Activated effector memory CD4-positive, alpha-beta T cell treated with Interleukin-2 at 50 U/mL for 16 hours (primary cell): ENCODE data around the gene ZNF138.
"Not testable (repeated sequence)": the region's sequence is repeated elsewhere in the genome, so short reads cannot be mapped to it uniquely, and the experiment has no call there.

Experiments used
- DNase-seq: peaks from one replicate; pipeline ENCODE4 v3.0.0-alpha.2; 2020

ZNF138 gene

DNA sequence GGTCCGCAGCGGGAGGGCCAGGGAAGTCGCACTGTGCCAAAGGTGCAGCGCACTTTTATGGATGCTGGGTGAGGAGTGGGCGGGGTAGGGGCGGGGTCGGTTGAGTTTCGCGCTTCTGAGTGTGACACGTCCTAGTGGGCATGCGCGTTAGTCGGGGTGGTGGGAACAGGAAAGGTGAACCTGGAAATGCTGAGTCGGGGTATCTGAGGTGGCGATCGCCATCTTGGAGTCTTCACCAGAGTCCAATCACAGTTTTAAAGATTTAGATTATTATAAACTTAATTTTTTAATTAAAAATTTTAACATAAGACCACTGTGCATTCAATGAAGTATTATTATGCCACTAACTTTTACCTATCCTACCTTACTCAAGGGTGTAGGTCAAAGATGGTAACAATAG lies 45.7 kb downstream of the ZNF138 start:
- no peak for DNase-seq

DNA sequence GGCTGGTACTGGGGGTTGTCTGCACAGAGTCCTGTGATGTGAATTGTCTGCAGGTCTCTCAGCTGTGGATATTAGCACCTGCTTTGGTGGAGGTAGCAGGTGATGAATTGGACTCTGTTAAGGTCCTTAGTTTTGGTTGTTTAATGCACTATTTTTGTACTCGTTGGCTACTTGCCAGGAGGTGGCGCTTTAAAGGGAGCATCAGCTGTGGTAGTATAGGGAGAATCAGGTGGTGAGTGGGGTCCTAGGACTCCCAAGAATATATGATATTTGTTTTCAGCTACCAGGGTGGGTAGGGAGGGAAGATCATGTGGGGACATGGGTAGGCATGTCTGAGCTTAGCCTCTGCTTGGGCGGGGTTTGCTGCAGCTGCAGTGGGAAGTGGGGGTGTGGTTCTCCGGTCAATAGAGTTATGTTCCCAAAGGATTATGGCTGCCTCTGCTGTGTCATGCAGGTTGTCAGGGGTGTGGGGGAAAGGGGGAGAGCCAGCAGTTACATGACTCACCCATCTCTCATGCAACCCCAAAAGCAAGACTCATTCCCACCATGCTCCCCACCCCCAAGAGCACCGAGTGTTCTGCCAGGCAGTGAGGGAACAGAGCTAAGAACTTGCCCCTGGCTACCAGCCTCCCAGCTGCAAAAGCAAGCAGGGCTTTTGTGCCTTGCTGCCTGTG lies 55.2 kb downstream of the ZNF138 start:
- no peak for DNase-seq

- DNase-seq: no peak
Observed at GRCh38 chr7:64849924-64850499, 55.8 kb downstream of the ZNF138 start.

DNA sequence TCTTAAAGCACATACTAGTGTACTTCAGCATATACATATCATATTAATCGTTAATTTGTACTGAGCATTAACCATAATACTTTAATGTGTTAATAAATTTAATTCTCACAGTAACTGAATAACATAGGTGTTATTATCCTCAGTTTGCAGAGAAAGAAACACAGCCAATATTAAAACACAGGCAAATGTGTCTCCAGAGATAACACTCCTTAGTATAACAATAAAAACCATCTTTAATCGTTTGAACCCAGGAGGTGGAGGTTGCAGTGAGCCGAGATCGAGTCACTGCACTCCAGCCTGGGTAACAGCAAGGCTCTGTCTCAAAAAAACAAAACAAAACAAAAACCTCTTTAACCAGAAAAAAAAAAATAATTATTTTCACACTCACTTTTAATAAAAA lies 59.5 kb downstream of the ZNF138 start:
- no peak for DNase-seq

DNA sequence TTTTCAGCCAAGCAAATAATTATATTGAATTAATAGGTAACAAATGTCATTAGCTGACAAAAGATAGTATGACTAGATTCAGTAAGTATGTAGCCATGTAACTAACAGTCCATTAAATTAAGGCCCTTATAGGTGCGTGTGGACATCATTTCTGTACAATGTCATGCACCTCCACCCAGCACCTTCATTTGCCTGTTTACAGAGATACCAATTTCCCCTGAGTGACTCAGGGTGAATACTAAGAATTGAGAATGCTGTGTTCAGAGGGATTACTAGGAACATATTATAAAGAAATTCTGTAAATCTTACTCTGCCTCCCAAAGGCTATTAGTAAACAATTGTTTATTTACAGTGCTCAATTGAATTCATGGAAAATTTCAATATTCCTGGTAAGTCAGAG lies 60.7 kb downstream of the ZNF138 start:
- no peak for DNase-seq

DNA sequence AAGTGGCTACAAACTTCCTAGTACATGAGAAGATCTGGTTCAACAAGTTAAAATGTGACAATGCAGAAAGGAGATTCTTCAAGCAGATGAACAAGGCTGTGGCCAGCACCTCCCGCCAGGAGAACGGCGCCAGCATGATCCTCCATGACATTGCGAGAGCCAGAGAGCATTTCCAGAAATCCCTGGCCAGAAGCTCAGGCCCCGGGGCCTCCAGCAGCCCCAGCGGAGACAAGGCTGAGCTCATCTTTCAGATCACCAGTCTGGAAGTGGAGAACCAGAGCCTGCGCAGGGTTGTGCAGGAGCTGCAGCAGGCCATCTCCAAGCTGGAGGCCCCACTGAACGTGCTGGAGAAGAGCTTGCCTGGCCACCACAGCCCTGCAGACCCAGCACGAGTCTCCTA lies 68.8 kb downstream of the ZNF138 start:
- DNase-seq: no peak

GRCh38 chr7:64863530-64863929 lies 69.3 kb downstream of the ZNF138 start:
- not testable (repeated sequence) for DNase-seq

GRCh38 chr7:64863969-64864368 lies 69.7 kb downstream of the ZNF138 start:
- DNase-seq: no peak

DNA sequence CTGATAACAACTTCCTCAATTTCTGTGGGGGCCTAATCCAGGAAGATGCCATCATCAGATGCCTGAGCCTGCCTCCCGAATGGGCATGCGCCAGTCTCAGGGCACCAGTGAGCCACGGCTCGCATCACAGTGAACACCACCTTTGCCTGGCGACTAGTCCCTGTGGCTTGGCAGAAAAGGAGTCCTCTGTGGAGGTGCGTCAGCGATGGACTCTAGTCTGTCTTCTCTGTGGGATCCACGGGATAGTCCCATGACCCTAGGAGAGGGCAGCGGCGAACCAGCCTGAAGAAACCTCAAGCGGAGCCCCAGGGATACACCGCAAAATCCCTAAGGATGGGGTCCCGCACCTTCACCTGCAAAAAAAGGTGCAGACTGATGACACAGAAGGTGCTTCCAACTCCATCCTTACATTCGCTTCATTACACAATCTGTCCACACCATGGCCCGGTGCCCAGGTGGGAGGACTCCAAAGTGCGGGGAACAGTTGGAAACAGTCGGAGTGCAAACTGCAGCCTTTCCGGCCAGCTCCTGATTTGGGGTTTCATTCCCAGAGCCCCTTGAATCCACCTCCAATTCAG lies 73.7 kb downstream of the ZNF138 start:
- no peak for DNase-seq

DNA sequence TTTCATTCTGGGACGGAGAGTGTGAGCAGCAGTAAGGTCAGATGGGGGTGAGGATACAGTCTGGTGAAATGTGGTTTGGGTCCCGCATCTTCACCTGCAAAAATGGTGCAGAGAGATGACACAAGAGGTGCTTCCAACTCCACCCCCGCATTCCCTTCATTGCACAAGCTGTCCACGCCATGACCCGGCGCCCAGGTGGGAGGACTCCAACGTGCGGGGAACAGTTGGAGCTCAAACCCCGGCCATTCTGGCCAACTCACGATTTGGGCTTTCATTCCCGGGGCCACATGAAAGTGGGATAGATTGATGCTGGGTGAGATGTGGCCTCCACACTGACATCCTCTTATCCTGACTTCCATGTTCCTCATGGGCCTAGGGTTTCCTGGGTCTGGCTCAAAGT lies 74.3 kb downstream of the ZNF138 start:
- DNase-seq: no peak

- no peak for DNase-seq
Observed at GRCh38 chr7:64869121-64869725, 75.0 kb downstream of the ZNF138 start.

GRCh38 chr7:64869912-64870562 lies 75.8 kb downstream of the ZNF138 start:
- DNase-seq: no peak

- no peak for DNase-seq
Observed at GRCh38 chr7:64870656-64871055, 76.4 kb downstream of the ZNF138 start.

- no peak for DNase-seq
Observed at GRCh38 chr7:64871761-64872160, 77.5 kb downstream of the ZNF138 start.

GRCh38 chr7:64872351-64873154 lies 78.3 kb downstream of the ZNF138 start:
- no peak for DNase-seq

DNA sequence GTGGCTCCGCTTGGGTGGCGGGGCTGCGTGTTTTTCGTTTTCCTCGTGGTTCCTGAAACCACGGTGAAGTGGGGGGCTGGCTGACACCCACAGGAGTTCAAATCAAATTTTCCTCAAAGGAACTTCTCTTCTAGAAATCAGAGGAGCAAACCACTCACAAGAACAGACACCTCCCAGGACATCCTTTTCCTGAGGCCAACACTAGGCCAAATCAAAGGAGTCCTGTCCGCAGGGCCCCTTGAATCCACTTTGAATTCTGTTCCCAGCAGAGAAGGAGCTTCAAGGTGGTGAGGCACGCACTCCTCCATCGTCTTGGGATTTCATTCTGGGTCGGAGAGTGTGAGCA lies 78.9 kb downstream of the ZNF138 start:
- no peak for DNase-seq

GRCh38 chr7:64873517-64873916 lies 79.3 kb downstream of the ZNF138 start:
- no peak for DNase-seq

- DNase-seq: no peak
Observed at GRCh38 chr7:64874114-64874513, 79.9 kb downstream of the ZNF138 start.

- DNase-seq: no peak
Observed at GRCh38 chr7:64874562-64875250, 80.5 kb downstream of the ZNF138 start.

GRCh38 chr7:64875258-64875657 lies 81.0 kb downstream of the ZNF138 start:
- no peak for DNase-seq

- DNase-seq: no peak
Observed at GRCh38 chr7:64875658-64876406, 81.6 kb downstream of the ZNF138 start.
